GM23338 (cell line): ENCODE data around the gene CCDC187. TPM values are rescaled to one million over a fixed set of nuclear protein-coding genes. Genes with fewer than 3 reads are reported as not detected.

Experiments
- ATAC-seq: fragments of 200-7000 bp; cut with Tn5 transposase; 3 replicates; pipeline ENCODE4 v1.9.1; 2020
- DNase-seq: peaks from one replicate; pipeline ENCODE4 v3.0.0-alpha.2; 2015; ENCODE audit warnings: low spot score
- H2AFZ ChIP-seq: fragments of 200-600 bp; sonication (generic); 2 replicates; pipeline ENCODE4 v1.8.0; 2016; ENCODE audit warnings: antibody characterized with exemption, mild to moderate bottlenecking, moderate library complexity
- H3F3A ChIP-seq: fragments of 200-600 bp; sonication (generic); replicated peaks from 2 replicates; pipeline ENCODE4 v1.8.0; 2017; ENCODE audit warnings: antibody characterized with exemption, mixed run types, low read depth
- H3K27ac ChIP-seq: fragments of 200-600 bp; sonication (generic); 2 replicates; pipeline ENCODE4 v1.6.1; 2016; ENCODE audit warnings: low read depth
- H3K27me3 ChIP-seq: fragments of 200-600 bp; sonication (generic); 2 replicates; pipeline ENCODE4 v1.8.0; 2016; ENCODE audit warnings: mild to moderate bottlenecking, mixed run types, moderate library complexity; ENCODE audit not compliant: insufficient read depth
- H3K36me3 ChIP-seq: fragments of 200-600 bp; sonication (generic); 2 replicates; pipeline ENCODE4 v1.8.0; 2016; ENCODE audit warnings: mild to moderate bottlenecking; ENCODE audit not compliant: insufficient read depth
- H3K4me1 ChIP-seq: fragments of 200-600 bp; sonication (generic); 2 replicates; pipeline ENCODE4 v1.8.0; 2016; ENCODE audit warnings: mild to moderate bottlenecking, moderate library complexity; ENCODE audit not compliant: insufficient read depth
- H3K4me2 ChIP-seq: fragments of 200-600 bp; sonication (generic); 2 replicates; pipeline ENCODE4 v1.7.1; 2017; ENCODE audit warnings: mixed run types
- H3K4me3 ChIP-seq: fragments of 200-600 bp; sonication (generic); 2 replicates; pipeline ENCODE4 v1.6.1; 2016; ENCODE audit warnings: mixed run types
- H3K79me2 ChIP-seq: fragments of 200-600 bp; sonication (generic); replicated peaks from 2 replicates; pipeline ENCODE4 v1.8.0; 2017; ENCODE audit warnings: mild to moderate bottlenecking; ENCODE audit not compliant: insufficient read depth
- H3K9me2 ChIP-seq: fragments of 200-600 bp; sonication (generic); 2 replicates; pipeline ENCODE4 v1.8.0; 2017; ENCODE audit not compliant: insufficient read depth
- H4K20me1 ChIP-seq: fragments of 200-600 bp; sonication (generic); replicated peaks from 2 replicates; pipeline ENCODE4 v1.8.0; 2017; ENCODE audit warnings: mild to moderate bottlenecking; ENCODE audit not compliant: insufficient read depth
- H3K27ac Mint-ChIP-seq: 2 replicates; pipeline ENCODE4 v1.8.0; 2020; ENCODE audit warnings: inconsistent platforms, mild to moderate bottlenecking, moderate library complexity, mixed read lengths
- H3K27me3 Mint-ChIP-seq: 3 replicates; pipeline ENCODE4 v1.8.0; 2022; ENCODE audit warnings: low read depth, mild to moderate bottlenecking, moderate library complexity, mixed read lengths, inconsistent platforms; ENCODE audit not compliant: insufficient read depth, poor library complexity
- H3K36me3 Mint-ChIP-seq: 3 replicates; pipeline ENCODE4 v1.8.0; 2021; ENCODE audit warnings: low read depth, mild to moderate bottlenecking, inconsistent platforms, moderate library complexity, mixed read lengths
- H3K4me1 Mint-ChIP-seq: 3 replicates; pipeline ENCODE4 v1.8.0; 2020; ENCODE audit warnings: mild to moderate bottlenecking, inconsistent platforms, mixed read lengths
- H3K4me3 Mint-ChIP-seq: 3 replicates; pipeline ENCODE4 v1.8.0; 2021; ENCODE audit warnings: moderate library complexity, mild to moderate bottlenecking, inconsistent platforms, mixed read lengths
- H3K9me3 Mint-ChIP-seq: 3 replicates; pipeline ENCODE4 v1.8.0; 2020; ENCODE audit warnings: moderate library complexity, mild to moderate bottlenecking, inconsistent platforms, mixed read lengths
- CREB1 ChIP-seq: fragments of 250-450 bp; sonication (Bioruptor Pico); IDR thresholded peaks from 2 replicates; pipeline ENCODE4 v1.5.0; 2020; ENCODE audit warnings: low read depth, mild to moderate bottlenecking, moderate library complexity
- CTCF ChIP-seq, 2 experiments: fragments of 200-600 bp in 1 of 2; sonication (generic) in 1 of 2; conservative IDR thresholded peaks; 2 replicates each; pipeline versions ENCODE4 v1.5.1 to v1.6.1; 2016 to 2017; ENCODE audit warnings: antibody characterized with exemption in 2 of 2, low read depth in 2 of 2, mild to moderate bottlenecking in 2 of 2, moderate library complexity in 1 of 2
- EZH2 ChIP-seq: fragments of 200-600 bp; sonication (generic); IDR thresholded peaks from one replicate; pipeline ENCODE4 v1.8.0; 2017; ENCODE audit warnings: antibody characterized with exemption, mild to moderate bottlenecking, low read depth; ENCODE audit not compliant: unreplicated experiment
- EZH2phosphoT487 ChIP-seq: fragments of 200-600 bp; sonication (generic); IDR thresholded peaks from one replicate; pipeline ENCODE4 v1.8.1; 2018; ENCODE audit warnings: antibody characterized with exemption; ENCODE audit not compliant: unreplicated experiment
- JUNB ChIP-seq: IDR thresholded peaks from one replicate; pipeline ENCODE4 v1.6.1; 2016; ENCODE audit warnings: antibody characterized with exemption; ENCODE audit not compliant: unreplicated experiment
- NANOG ChIP-seq: IDR thresholded peaks from 2 replicates; pipeline ENCODE4 v1.6.1; 2016; ENCODE audit warnings: antibody characterized with exemption, borderline replicate concordance
- POLR2AphosphoS5 ChIP-seq: IDR thresholded peaks from 2 replicates; pipeline ENCODE4 v1.6.1; 2016; ENCODE audit warnings: antibody characterized with exemption, low read depth
- REST ChIP-seq: IDR thresholded peaks from one replicate; pipeline ENCODE4 v1.6.1; 2018; ENCODE audit warnings: antibody characterized with exemption; ENCODE audit not compliant: unreplicated experiment
- STAT1 ChIP-seq: IDR thresholded peaks from one replicate; pipeline ENCODE4 v1.6.1; 2016; ENCODE audit warnings: antibody characterized with exemption; ENCODE audit not compliant: unreplicated experiment
- ZNF114 ChIP-seq: fragments of 250-450 bp; sonication (Bioruptor Pico); IDR thresholded peaks from 2 replicates; pipeline ENCODE4 v1.5.0; 2020; ENCODE audit warnings: mild to moderate bottlenecking, moderate library complexity
- ZNF331 ChIP-seq: fragments of 250-450 bp; sonication (Bioruptor Pico); IDR thresholded peaks from 2 replicates; pipeline ENCODE4 v1.5.0; 2020; ENCODE audit warnings: low read depth, mild to moderate bottlenecking, moderate library complexity
- polyA plus RNA-seq: library from polyadenylated mRNA; unstranded; fragments of >200 nt; fragmentation: Nextera tagmentation; extraction: Ambion mirVana; gene quantifications from 2 replicates; pipeline ENCODE4 v1.2.1, GENCODE V29; 2016
- total RNA-seq: library from RNA; depleted of rRNA; stranded (reverse); fragments of >200 nt; shearing (Covaris generic); gene quantifications from 2 replicates; pipeline ENCODE4 v1.2.3, GENCODE V29; 2014
- TF ChIP-seq, protein P1 (sequence below): fragments of 250-450 bp; sonication (Bioruptor Pico); IDR thresholded peaks from 2 replicates; pipeline ENCODE4 v1.5.0; 2020; ENCODE audit warnings: mild to moderate bottlenecking, moderate library complexity
- TF ChIP-seq, protein P2 (sequence below): IDR thresholded peaks from 2 replicates; pipeline ENCODE4 v1.6.1; 2016; ENCODE audit warnings: antibody characterized with exemption

Gene CCDC187
- total and polyA plus RNA-seq, 2 experiments from 2014 or later, result 0.14 TPM; not detected in 1

DNA sequence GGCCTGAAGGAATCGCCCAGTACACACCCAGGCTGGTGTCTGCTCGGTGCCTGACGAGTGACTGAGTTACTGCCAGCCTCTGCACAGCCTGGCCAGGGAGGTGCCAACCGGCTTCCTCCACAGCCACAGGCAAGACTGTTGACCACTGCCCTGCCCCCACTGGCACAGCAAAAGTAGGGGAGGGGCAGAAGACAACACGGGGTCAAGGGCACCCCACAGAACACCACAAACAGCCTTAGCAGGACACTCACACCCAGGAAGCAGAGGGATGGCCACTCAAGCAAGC is 98.2 kb downstream of the CCDC187 start:
- H3K27me3 ChIP-seq, result peaks cover 56% of the 10 kb centered on the region
- no peak overlapping the region for H3K4me3 Mint-ChIP-seq

More for the DNA sequence above, 98.2 kb downstream of the CCDC187 start:
- peaks cover 7% of the 10 kb centered on the region; the same call in 2 of the 3 replicates for H3K4me1 Mint-ChIP-seq
- no peak overlapping the region for H3K27ac Mint-ChIP-seq
- H3K79me2 ChIP-seq, result no peaks in the 10 kb centered on the region
- peaks cover 7% of the 10 kb centered on the region for H3K36me3 Mint-ChIP-seq
- H3K4me1 ChIP-seq, result no peaks in the 10 kb centered on the region; the same call in 1 of the 2 replicates
- TF ChIP-seq, protein P1, sequence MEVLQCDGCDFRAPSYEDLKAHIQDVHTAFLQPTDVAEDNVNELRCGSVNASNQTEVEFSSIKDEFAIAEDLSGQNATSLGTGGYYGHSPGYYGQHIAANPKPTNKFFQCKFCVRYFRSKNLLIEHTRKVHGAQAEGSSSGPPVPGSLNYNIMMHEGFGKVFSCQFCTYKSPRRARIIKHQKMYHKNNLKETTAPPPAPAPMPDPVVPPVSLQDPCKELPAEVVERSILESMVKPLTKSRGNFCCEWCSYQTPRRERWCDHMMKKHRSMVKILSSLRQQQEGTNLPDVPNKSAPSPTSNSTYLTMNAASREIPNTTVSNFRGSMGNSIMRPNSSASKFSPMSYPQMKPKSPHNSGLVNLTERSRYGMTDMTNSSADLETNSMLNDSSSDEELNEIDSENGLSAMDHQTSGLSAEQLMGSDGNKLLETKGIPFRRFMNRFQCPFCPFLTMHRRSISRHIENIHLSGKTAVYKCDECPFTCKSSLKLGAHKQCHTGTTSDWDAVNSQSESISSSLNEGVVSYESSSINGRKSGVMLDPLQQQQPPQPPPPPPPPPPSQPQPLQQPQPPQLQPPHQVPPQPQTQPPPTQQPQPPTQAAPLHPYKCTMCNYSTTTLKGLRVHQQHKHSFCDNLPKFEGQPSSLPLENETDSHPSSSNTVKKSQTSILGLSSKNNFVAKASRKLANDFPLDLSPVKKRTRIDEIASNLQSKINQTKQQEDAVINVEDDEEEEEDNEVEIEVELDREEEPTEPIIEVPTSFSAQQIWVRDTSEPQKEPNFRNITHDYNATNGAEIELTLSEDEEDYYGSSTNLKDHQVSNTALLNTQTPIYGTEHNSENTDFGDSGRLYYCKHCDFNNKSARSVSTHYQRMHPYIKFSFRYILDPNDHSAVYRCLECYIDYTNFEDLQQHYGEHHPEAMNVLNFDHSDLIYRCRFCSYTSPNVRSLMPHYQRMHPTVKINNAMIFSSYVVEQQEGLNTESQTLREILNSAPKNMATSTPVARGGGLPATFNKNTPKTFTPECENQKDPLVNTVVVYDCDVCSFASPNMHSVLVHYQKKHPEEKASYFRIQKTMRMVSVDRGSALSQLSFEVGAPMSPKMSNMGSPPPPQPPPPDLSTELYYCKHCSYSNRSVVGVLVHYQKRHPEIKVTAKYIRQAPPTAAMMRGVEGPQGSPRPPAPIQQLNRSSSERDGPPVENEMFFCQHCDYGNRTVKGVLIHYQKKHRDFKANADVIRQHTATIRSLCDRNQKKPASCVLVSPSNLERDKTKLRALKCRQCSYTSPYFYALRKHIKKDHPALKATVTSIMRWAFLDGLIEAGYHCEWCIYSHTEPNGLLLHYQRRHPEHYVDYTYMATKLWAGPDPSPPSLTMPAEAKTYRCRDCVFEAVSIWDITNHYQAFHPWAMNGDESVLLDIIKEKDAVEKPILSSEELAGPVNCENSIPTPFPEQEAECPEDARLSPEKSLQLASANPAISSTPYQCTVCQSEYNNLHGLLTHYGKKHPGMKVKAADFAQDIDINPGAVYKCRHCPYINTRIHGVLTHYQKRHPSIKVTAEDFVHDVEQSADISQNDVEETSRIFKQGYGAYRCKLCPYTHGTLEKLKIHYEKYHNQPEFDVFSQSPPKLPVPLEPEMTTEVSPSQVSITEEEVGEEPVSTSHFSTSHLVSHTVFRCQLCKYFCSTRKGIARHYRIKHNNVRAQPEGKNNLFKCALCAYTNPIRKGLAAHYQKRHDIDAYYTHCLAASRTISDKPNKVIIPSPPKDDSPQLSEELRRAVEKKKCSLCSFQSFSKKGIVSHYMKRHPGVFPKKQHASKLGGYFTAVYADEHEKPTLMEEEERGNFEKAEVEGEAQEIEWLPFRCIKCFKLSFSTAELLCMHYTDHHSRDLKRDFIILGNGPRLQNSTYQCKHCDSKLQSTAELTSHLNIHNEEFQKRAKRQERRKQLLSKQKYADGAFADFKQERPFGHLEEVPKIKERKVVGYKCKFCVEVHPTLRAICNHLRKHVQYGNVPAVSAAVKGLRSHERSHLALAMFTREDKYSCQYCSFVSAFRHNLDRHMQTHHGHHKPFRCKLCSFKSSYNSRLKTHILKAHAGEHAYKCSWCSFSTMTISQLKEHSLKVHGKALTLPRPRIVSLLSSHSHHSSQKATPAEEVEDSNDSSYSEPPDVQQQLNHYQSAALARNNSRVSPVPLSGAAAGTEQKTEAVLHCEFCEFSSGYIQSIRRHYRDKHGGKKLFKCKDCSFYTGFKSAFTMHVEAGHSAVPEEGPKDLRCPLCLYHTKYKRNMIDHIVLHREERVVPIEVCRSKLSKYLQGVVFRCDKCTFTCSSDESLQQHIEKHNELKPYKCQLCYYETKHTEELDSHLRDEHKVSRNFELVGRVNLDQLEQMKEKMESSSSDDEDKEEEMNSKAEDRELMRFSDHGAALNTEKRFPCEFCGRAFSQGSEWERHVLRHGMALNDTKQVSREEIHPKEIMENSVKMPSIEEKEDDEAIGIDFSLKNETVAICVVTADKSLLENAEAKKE, result no peak
- TF ChIP-seq STAT1, result no peak
- TF ChIP-seq REST, result no peak
- no peak for TF ChIP-seq JUNB
- TF ChIP-seq EZH2phosphoT487, result no peak
- TF ChIP-seq CREB1 (CRISPR knock-in tag), result no peak
- no peak for TF ChIP-seq NANOG
- TF ChIP-seq CTCF (conservative IDR thresholded peaks at IDR 0.05; ENCODE audit: low read depth in 2 of 2), result no peak
- TF ChIP-seq ZNF114 (CRISPR knock-in tag), result no peak
- TF ChIP-seq ZNF331 (CRISPR knock-in tag), result no peak
- TF ChIP-seq POLR2AphosphoS5, result no peak
- TF ChIP-seq, protein P2, sequence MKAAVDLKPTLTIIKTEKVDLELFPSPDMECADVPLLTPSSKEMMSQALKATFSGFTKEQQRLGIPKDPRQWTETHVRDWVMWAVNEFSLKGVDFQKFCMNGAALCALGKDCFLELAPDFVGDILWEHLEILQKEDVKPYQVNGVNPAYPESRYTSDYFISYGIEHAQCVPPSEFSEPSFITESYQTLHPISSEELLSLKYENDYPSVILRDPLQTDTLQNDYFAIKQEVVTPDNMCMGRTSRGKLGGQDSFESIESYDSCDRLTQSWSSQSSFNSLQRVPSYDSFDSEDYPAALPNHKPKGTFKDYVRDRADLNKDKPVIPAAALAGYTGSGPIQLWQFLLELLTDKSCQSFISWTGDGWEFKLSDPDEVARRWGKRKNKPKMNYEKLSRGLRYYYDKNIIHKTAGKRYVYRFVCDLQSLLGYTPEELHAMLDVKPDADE, result no peak
- TF ChIP-seq EZH2, result no peak
- H3K9me3 Mint-ChIP-seq, result no peaks in the 10 kb centered on the region
- ATAC-seq (no peak), DNase-seq (no peak)
- no peaks in the 10 kb centered on the region for H3K9me2 ChIP-seq
- H3K27ac ChIP-seq, result no peak overlapping the region
- no peak overlapping the region for H3K4me3 ChIP-seq
- peaks cover 19% of the 10 kb centered on the region for H4K20me1 ChIP-seq
- no peak overlapping the region for H2AFZ ChIP-seq
- H3K36me3 ChIP-seq, result no peaks in the 10 kb centered on the region
- 0 out of 2 replicates have a peak, but pooled peaks cover 2% of the 10 kb centered on the region for H3F3A ChIP-seq
- H3K4me2 ChIP-seq, result peak overlapping the region; percentile 66; the same call in 1 of the 2 replicates
- H3K27me3 Mint-ChIP-seq, result peaks cover 51% of the 10 kb centered on the region
